NCI-H2171 (cell line): Measurements from ENCODE around the gene TIMELESS.
"Not testable (repeated sequence)": the region's sequence is repeated elsewhere in the genome, so short reads cannot be mapped to it uniquely, and the experiment has no call there.

ENCODE experiments used
- DNase-seq: peaks from one replicate; lab custom pipeline; 2025; lab: John Stamatoyannopoulos, UW

TIMELESS gene

DNA sequence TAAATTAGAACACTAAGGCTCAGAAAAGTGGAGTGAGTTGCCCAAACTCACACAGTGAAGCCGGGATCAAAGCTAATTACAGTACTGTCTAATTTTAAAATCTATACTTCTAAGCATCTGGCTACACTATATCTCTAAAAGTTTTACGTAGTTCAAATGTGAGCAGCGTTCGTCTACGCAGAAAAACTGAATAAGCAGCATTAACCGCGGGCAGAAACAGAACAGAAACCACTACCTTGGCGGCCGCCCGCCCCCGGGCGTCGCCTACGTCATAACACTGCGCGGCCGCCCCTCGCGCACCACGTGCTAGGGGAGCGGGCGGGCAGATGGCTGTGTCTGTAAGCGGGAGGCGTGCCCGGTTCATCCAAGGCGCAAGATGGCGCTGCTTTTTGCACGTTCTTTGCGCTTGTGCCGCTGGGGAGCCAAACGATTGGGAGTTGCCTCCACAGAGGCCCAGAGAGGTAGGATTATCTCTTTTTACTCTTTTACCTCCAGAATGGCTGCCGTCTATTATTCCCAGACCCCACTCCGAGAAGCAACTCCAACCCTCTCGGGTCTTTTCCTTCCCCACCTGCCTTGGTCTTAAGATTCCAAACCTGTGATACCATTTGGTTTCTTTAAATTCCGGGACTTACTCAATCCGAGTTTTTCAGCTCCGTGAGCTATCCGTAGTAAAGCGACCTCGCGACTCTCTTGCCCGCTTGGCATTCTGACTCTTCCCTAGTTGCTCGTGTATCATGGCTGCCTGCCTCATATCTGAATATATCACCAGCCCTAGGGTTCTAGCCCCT, 19.2 kb upstream of the TIMELESS start, which contains the start of gene SPRYD4:
Gene SPRYD4 (plus strand): TSS at position 363 of the 791 bp plus-strand sequence. CDS start 14 bp downstream, at position 377.
- peak; percentile 96 for DNase-seq

DNA sequence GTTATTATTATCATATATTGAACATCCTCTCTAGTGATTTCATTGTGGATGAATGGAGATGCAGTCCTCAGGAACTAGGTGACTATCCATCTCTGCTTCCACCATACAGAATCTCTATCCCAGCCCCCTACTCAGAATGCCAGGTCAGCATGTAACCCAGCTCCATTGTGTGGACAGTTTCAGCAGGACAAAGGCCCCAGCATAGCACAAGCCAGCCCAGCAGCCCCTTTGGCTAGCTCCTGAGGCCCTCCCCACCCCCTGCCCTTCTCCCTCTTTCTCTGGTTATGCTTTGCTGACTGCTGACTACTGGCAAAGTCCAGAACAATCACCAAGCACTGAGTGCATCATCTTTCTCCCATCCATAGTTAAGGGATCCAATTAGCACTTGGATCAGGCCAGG, 13.3 kb upstream of the TIMELESS start:
- DNase-seq, result no peak

DNA sequence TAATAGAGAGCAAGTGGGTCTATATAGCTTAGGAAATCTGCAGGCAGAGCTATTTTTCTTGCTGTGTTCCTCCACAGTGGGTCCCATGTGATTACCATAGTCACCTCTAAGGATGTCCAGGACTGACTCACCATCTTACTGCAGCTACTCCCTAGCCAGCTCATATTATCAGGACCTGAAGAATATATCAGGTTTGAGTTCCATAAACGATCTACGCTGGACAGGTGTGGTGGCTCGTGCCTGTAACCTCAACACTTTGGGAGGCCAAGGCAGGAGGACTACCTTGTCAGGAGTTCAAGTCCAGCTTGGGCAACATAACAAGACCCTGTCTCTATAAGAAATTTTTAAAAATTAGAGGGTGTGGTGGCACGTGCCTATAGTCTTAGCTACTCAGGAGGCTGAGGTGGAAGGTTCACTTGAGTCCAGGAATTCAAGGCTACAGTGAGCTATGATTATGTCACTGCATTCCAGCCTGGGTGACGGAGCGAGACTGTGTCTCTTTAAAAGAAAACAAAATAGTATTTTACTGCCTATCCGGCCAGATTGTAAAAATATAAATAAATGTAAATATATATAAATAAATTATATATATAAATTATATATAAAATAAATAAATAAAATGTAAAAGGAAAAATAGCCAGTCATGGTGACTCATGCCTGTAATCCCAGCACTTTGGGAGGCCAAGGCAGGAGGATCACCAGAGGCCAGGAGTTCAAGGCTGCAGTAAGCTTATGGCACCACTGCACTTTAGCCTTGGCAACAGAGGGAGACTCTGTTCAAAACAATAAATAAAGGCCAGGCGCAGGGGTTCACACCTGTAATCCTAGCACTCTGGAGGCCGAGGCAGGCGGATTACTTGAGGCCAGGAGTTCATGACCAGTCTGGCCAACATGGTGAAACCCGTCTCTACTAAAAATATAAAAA, 12.3 kb upstream of the TIMELESS start:
- DNase-seq, result no peak

DNA sequence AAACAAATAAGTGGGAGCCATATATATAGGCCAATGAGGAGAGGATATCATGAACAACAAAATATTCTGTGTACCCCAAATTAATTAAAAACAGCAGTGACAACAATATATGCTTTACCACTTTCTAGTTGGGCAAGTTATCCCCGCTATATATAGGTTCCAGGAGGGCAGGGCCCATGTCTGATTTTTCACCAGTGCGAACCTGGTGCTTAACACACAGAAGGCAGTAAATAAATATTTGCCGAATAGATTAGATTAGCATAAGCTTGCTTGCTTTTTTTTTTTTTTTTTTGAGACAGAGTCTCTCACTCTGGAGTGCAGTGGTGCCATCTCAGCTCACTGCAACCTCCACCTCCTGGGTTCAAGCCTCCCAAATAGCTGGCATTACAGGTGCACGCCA, 8.6 kb upstream of the TIMELESS start:
- no peak for DNase-seq

DNA sequence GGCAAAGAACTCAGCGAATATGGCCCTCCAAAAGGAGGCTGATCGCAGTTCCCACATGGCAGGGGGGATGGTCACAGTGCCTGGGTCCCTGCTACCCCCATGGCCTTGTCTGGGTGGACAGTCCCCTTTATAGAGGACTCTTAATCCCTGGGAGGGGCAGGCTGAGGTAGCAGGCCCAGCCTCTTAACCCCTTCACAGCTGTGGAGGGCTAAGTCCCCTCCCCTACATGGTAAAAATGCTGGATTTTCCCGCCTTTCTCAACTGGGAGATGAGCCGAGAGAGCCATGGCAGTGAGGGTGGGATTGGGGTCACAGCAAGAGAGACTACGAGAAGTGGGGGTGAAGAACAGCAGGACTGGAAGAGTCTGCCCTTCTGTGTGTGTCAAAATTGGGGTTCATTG, 5.3 kb upstream of the TIMELESS start, which contains the start of gene MIP:
Gene MIP (minus strand): TSS at position 101 of the 400 bp plus-strand sequence. CDS start 44 bp downstream, at position 57.
- no peak for DNase-seq

DNA sequence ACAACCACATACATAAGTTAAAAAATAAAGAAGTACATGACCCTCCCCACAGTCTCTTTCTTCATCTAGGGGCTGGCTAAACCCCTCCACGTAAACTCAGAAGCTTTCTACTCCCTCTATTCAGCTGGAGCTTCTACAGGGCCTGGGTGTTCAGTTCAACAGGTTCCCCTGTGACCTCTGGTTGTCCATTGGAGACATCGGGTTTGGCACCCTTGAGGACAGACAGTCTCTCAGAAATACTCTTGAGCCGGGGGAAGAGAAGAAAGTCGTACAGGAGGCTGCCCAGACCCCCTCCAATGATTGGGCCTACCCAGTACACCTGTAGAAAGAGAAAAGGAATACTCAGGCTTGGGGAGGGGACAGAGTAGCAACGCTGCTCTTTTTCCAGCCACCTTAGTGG, 1.9 kb upstream of the TIMELESS start:
- DNase-seq, result no peak

DNA sequence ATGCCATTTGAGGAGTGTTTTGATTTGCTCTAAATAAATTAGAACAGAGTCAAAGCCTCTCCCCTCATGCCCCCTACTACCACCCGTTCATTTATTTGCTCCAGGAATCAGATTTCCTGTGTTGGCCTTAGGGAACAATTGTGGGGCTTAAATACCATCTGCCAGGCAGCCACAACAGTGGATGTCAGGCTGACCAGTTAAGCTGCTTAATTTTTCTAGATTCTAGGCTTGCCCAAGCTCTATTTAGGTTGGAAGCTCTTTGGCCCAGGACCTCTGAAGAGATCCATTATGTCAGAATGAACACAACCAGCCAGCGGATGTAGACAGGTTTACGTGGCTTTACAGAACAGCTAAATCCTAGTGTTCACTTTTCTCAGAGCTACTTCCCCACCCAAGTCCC, 1.0 kb upstream of the TIMELESS start:
- DNase-seq, result no peak

DNA sequence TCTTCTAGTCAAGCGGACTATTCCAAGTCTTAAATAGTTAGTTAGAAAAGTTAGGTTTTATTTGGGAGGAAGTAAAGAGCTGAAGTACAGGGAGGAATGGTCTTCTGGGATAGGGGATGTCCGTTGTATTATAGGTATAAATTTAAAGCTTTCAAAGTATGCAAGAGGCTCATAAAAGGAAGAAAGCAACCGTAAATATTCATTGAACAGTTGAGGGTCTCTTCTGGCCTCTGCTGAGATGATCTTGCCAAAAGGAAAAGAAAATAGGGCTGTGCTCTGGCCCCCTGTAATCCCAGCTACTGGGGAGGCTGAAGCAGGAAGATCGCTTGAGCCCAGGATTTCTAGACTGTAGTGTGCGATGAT, 377 bp upstream of the TIMELESS start:
- DNase-seq, result no peak

DNA sequence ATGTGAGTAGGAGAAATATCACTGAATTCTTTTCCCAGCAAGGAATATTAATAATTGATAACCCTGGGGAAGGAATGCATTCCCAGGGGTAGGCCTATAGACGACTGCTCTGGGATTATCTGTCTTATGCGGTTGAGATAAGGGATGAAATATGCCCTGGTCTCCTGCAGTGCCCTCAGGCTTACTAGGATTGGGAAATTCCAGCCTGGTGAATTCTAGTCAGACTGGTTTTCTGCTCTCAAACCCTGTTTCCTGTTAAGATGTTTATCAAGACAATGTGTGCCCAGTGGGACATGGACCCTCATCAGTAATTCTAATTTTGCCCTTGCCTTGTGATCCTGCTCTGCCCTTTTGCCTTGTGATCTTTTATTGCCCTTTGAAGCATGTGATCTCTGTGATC, 6.0 kb downstream of the TIMELESS start:
- not testable (repeated sequence) for DNase-seq

- no peak for DNase-seq
Observed at GRCh38 chr12:56437430-56438176, 11.6 kb downstream of the TIMELESS start.

DNA sequence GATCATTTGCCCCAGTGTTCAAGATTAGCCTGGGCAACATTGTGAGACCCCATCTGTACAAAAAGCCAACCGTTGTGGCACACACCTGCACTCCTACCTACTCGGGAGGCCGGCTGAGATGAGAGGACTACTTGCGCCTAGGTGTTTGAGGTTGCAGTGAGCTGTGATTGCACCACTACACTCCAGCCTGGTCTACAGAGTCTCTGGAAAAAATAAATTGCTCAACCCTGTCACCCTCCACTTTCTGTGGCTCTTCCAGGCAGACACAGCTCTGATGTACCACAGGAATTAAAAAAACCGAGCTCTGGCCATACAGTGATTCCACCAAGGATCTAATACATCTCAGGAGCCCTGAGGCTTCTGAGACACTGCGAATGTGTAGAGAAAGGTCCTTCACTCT, 14.4 kb downstream of the TIMELESS start:
- no peak for DNase-seq

- DNase-seq, result no peak
Observed at GRCh38 chr12:56431850-56432249, 17.4 kb downstream of the TIMELESS start.

DNA sequence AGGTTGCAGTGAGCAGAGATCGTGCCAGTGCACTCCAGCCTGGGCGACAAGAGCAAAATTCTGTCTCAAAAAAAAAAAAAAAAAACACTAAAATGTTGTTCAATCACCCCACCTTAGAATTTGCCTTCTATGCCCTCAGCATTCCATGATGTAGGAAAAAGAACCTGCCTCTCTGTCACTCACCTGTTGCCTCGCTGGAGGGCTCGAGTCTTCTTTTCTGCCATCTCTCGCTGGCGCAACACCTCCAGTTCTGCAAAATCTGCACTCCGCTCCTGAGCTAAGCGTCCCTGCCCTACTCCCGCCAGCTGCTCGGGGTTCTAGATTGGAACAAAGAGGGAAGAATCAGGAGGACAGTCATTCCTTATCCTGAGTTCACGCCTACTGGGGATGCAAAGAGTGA, 17.9 kb downstream of the TIMELESS start:
- DNase-seq, result no peak

GRCh38 chr12:56425940-56426438, 23.2 kb downstream of the TIMELESS start:
- DNase-seq, result no peak

GRCh38 chr12:56425193-56425592, 24.0 kb downstream of the TIMELESS start:
- no peak for DNase-seq

- DNase-seq, result no peak
Observed at GRCh38 chr12:56420411-56420810, 28.8 kb downstream of the TIMELESS start.

GRCh38 chr12:56417739-56418138, 31.5 kb downstream of the TIMELESS start:
- no peak for DNase-seq

- no peak for DNase-seq
Observed at GRCh38 chr12:56414401-56414800, 34.8 kb downstream of the TIMELESS start.

DNA sequence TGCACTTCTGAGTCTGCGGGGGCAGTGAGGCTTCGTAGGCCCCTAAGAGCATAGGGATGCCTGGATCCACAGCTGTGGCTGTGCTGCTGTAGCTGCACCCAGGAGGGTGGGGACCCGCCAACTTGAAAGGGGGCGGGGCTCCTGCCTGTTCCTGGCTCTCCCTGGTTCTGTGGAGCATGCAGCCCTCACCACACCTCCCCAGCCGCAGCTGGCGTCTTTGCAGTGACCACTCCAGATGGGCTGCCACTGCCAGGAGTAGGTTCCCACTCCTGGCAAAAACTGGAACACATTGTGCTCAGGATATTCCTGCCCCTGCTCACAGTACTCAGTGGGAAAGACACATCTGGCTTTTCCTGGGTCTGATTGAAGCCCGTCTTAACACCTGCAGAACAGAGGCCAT, 35.8 kb downstream of the TIMELESS start:
- DNase-seq, result no peak

DNA sequence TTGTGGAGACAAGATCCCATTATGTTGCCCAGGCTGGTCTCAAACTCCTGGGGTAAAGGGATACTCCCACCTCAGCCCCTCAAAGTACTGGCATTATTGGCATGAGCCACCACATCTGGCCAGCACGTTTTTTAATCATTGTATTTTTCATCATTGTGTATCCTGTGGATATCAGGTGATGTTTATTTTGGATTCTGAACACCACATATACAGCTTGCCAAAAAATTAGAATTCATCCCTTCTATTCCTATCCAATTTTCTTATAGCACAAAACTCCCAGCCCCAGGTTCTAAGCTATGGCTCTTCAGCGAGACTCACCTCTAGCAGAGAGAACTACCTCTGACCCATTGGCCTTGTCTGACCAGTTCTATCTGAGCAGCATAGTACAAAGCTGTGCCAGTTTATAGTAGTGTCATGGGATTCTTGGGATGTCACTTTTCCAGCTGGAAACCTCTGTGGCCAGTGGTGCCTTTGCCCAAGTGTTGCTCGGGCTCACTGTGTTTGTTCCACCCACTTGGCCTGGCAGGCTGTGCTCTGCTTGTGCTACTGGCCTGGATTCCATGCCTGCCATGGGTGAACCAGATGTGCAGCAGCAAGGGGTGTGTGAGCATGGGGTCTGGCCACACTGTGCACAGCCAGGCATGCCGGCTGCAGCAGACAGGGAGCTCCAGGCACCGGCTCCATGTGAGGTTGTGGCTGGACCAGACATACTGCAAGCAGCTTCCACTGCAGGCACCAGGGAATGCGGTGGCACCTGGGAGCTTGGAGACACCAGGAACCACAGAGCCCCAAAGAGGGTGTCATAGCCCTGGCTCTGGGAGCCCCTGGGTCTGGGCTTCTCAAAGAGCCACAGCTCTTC, 37.2 kb downstream of the TIMELESS start:
- DNase-seq, result no peak

DNA sequence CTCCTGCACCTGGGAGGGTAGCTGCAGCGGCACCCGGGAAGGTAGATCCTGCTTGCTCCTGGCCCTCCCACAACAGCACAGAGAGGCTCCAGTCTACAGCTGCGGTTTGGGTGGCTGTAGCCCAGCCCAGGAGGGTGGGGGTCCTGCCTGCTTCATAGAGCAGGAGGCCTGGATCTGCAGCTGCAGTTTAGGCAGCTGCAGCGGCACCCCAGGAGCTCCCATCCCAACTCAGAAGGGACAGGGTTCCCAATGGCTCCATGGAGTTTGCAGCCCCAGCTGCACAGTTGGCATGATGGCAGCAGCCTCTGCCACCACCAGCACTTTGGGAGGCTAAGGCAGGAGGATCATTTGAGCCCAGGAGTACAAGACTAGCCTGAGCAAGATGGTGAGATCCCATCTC, 38.5 kb downstream of the TIMELESS start:
- no peak for DNase-seq
